Rectal smooth muscle tissue (tissue), 1 donor: ENCODE results near the gene PNPLA6.
"Not testable (repeated sequence)": the region's sequence is repeated elsewhere in the genome, so short reads cannot be mapped to it uniquely, and the experiment has no call there.

Experiments used
- H3K27ac ChIP-seq: one replicate; pipeline ENCODE4 v1.7.0; 2013; ENCODE audit warnings: low read depth, low read length, inconsistent platforms
- H3K27me3 ChIP-seq: one replicate; pipeline ENCODE4 v1.7.0; 2013; ENCODE audit warnings: low read length; ENCODE audit not compliant: control insufficient read depth, insufficient read depth
- H3K36me3 ChIP-seq: one replicate; pipeline ENCODE4 v1.7.0; 2013; ENCODE audit warnings: low read length; ENCODE audit not compliant: control insufficient read depth, insufficient read depth
- H3K4me1 ChIP-seq: one replicate; pipeline ENCODE4 v1.7.0; 2013; ENCODE audit warnings: low read length; ENCODE audit not compliant: control insufficient read depth, insufficient read depth
- H3K4me3 ChIP-seq: one replicate; pipeline ENCODE4 v1.7.0; 2013; ENCODE audit warnings: low read length
- H3K9ac ChIP-seq: one replicate; pipeline ENCODE4 v1.7.0; 2013; ENCODE audit warnings: low read length

PNPLA6 gene

GRCh38 chr19:7556696-7557315, 21.3 kb downstream of the PNPLA6 start:
- Histone ChIP-seq H3K4me3 (no peak overlapping the region), H3K4me1 (no peaks in the 10 kb centered on the region), H3K27me3 (no peaks in the 10 kb centered on the region), H3K36me3 (peaks cover 42% of the 10 kb centered on the region), H3K9ac (no peak overlapping the region), H3K27ac (no peak overlapping the region)

GRCh38 chr19:7558667-7559066, 23.1 kb downstream of the PNPLA6 start:
- H3K27ac ChIP-seq, result no peak overlapping the region
- no peak overlapping the region for H3K4me3 ChIP-seq
- H3K4me1 ChIP-seq, result no peaks in the 10 kb centered on the region
- no peak overlapping the region for H3K9ac ChIP-seq
- peaks cover 38% of the 10 kb centered on the region for H3K36me3 ChIP-seq
- no peaks in the 10 kb centered on the region for H3K27me3 ChIP-seq

GRCh38 chr19:7559102-7559501, 23.6 kb downstream of the PNPLA6 start:
- no peak overlapping the region for H3K27ac ChIP-seq
- H3K27me3 ChIP-seq, result no peaks in the 10 kb centered on the region
- H3K36me3 ChIP-seq, result peaks cover 37% of the 10 kb centered on the region
- H3K9ac ChIP-seq, result no peak overlapping the region
- no peaks in the 10 kb centered on the region for H3K4me1 ChIP-seq
- H3K4me3 ChIP-seq, result no peak overlapping the region

- H3K27ac ChIP-seq, result no peak overlapping the region
- H3K9ac ChIP-seq, result no peak overlapping the region
- no peaks in the 10 kb centered on the region for H3K27me3 ChIP-seq
- H3K4me1 ChIP-seq, result no peaks in the 10 kb centered on the region
- H3K4me3 ChIP-seq, result no peak overlapping the region
- H3K36me3 ChIP-seq, result peaks cover 35% of the 10 kb centered on the region
These were observed 24.7 kb downstream of the PNPLA6 start for GRCh38 chr19:7560255-7560654.

- Histone ChIP-seq H3K27ac (no peak overlapping the region), H3K36me3 (peaks cover 32% of the 10 kb centered on the region), H3K4me3 (no peak overlapping the region), H3K27me3 (no peaks in the 10 kb centered on the region), H3K4me1 (no peaks in the 10 kb centered on the region), H3K9ac (no peak overlapping the region)
These were observed 25.8 kb downstream of the PNPLA6 start for GRCh38 chr19:7561325-7561724.

- H3K27me3 ChIP-seq, result no peaks in the 10 kb centered on the region
- H3K4me3 ChIP-seq, result no peak overlapping the region
- H3K36me3 ChIP-seq, result peaks cover 20% of the 10 kb centered on the region
- no peak overlapping the region for H3K27ac ChIP-seq
- H3K4me1 ChIP-seq, result no peaks in the 10 kb centered on the region
- H3K9ac ChIP-seq, result no peak overlapping the region
These were observed 27.3 kb downstream of the PNPLA6 start for GRCh38 chr19:7562646-7563393.

- H3K9ac ChIP-seq, result no peak overlapping the region
- H3K4me1 ChIP-seq, result no peaks in the 10 kb centered on the region
- H3K27me3 ChIP-seq, result no peaks in the 10 kb centered on the region
- H3K27ac ChIP-seq, result no peak overlapping the region
- no peak overlapping the region for H3K4me3 ChIP-seq
- H3K36me3 ChIP-seq, result peaks cover 9% of the 10 kb centered on the region
These were observed 29.3 kb downstream of the PNPLA6 start for GRCh38 chr19:7564866-7565265.

- Histone ChIP-seq H3K27me3 (no peaks in the 10 kb centered on the region), H3K4me1 (no peaks in the 10 kb centered on the region), H3K27ac (no peak overlapping the region), H3K36me3 (peaks cover 6% of the 10 kb centered on the region), H3K9ac (no peak overlapping the region), H3K4me3 (no peak overlapping the region)
These were observed 29.8 kb downstream of the PNPLA6 start for GRCh38 chr19:7565332-7565731.

- Histone ChIP-seq H3K36me3 (no peaks in the 10 kb centered on the region), H3K4me3 (no peak overlapping the region), H3K27me3 (no peaks in the 10 kb centered on the region), H3K4me1 (no peaks in the 10 kb centered on the region), H3K27ac (no peak overlapping the region), H3K9ac (no peak overlapping the region)
These were observed 35.2 kb downstream of the PNPLA6 start for GRCh38 chr19:7570761-7571160.

- no peaks in the 10 kb centered on the region for H3K4me1 ChIP-seq
- H3K27ac ChIP-seq, result no peak overlapping the region
- H3K4me3 ChIP-seq, result no peak overlapping the region
- H3K27me3 ChIP-seq, result no peaks in the 10 kb centered on the region
- H3K9ac ChIP-seq, result no peak overlapping the region
- H3K36me3 ChIP-seq, result no peaks in the 10 kb centered on the region
These were observed 40.0 kb downstream of the PNPLA6 start for GRCh38 chr19:7575434-7576040.

GRCh38 chr19:7577422-7577821, 41.9 kb downstream of the PNPLA6 start:
- H3K27me3 ChIP-seq, H3K4me1 ChIP-seq, H3K9ac ChIP-seq, H3K4me3 ChIP-seq, H3K27ac ChIP-seq, H3K36me3 ChIP-seq: not testable (repeated sequence)

- H3K4me3 ChIP-seq, result no peak overlapping the region
- H3K4me1 ChIP-seq, result no peaks in the 10 kb centered on the region
- H3K27me3 ChIP-seq, result no peaks in the 10 kb centered on the region
- no peak overlapping the region for H3K9ac ChIP-seq
- no peaks in the 10 kb centered on the region for H3K36me3 ChIP-seq
- no peak overlapping the region for H3K27ac ChIP-seq
These were observed 42.6 kb downstream of the PNPLA6 start for GRCh38 chr19:7578127-7578526.

GRCh38 chr19:7579182-7579581, 43.7 kb downstream of the PNPLA6 start:
- H3K27me3 ChIP-seq, result no peaks in the 10 kb centered on the region
- H3K36me3 ChIP-seq, result no peaks in the 10 kb centered on the region
- no peak overlapping the region for H3K4me3 ChIP-seq
- H3K27ac ChIP-seq, result no peak overlapping the region
- no peak overlapping the region for H3K9ac ChIP-seq
- no peaks in the 10 kb centered on the region for H3K4me1 ChIP-seq
